ENCODE measurements around the gene PLEK2. TPM values are rescaled to one million over a fixed set of nuclear protein-coding genes. Genes with fewer than 3 reads are reported as not detected.

The PLEK2 gene
- total RNA-seq (2022; extraction: Qiagen RNA extraction; ENCODE audit: low read depth), result 18.2 to 25.9 TPM (median 20.9 TPM) in 5 replicates

GRCh38 chr14:67411820-67412421, at the start of gene PLEK2:
Gene PLEK2, minus strand, starts transcription at chr14:67412165. Its CDS starts 106 bp downstream, at chr14:67412059.

GRCh38 chr14:67359775-67360469, 52.0 kb downstream of the PLEK2 start, which contains the start of the genes ATP6V1D and EIF2S1:
Gene ATP6V1D, minus strand, starts transcription at chr14:67359804. Its CDS starts 106 bp downstream, at chr14:67359698.
Gene EIF2S1, plus strand, starts transcription at chr14:67360328. Its CDS starts 4,440 bp downstream, at chr14:67364768.

Other genes starting within 250 kb of the PLEK2 start
- gene GARIN2, start 222.7 kb downstream of the PLEK2 start, total RNA-seq (2022; extraction: Qiagen RNA extraction; ENCODE audit: low read depth), result 0.12 TPM in 1 of 5 replicates, not detected in the others
- 10.2 to 21.7 TPM (median 16.8 TPM) in 5 replicates for gene PALS1, start 170.7 kb downstream of the PLEK2 start, total RNA-seq (2022; extraction: Qiagen RNA extraction; ENCODE audit: low read depth)
- 74.1 to 132 TPM (median 76.2 TPM) in 5 replicates for gene ATP6V1D, start 52.4 kb downstream of the PLEK2 start, total RNA-seq (2022; extraction: Qiagen RNA extraction; ENCODE audit: low read depth)
- gene EIF2S1, start 51.8 kb downstream of the PLEK2 start, total RNA-seq (2022; extraction: Qiagen RNA extraction; ENCODE audit: low read depth), result 231 to 393 TPM (median 251 TPM) in 5 replicates
- gene TMEM229B, start 76.6 kb upstream of the PLEK2 start, total RNA-seq (2022; extraction: Qiagen RNA extraction; ENCODE audit: low read depth), result 0.15 to 0.24 TPM (median 0.18 TPM) in 5 replicates
- 3.3 to 5.4 TPM (median 3.7 TPM) in 5 replicates for gene PLEKHH1, start 121.1 kb upstream of the PLEK2 start, total RNA-seq (2022; extraction: Qiagen RNA extraction; ENCODE audit: low read depth)
- gene PIGH, start 188.1 kb upstream of the PLEK2 start, total RNA-seq (2022; extraction: Qiagen RNA extraction; ENCODE audit: low read depth), result 17.3 to 23.0 TPM (median 18.7 TPM) in 5 replicates
- 1.4 to 2.6 TPM (median 2.2 TPM) in 5 replicates for gene ARG2, start 207.8 kb upstream of the PLEK2 start, total RNA-seq (2022; extraction: Qiagen RNA extraction; ENCODE audit: low read depth)

All from A549 treated with ZK216348 at 1 μM for 4 hours (cell line).